Kidney (tissue), 14 donors: ENCODE data around the gene NACAD. TPM values are rescaled to one million over a fixed set of nuclear protein-coding genes. Genes with fewer than 3 reads are reported as not detected.

ENCODE experiments used
- DNase-seq, 5 donors: peaks; one replicate each; pipeline ENCODE4 v3.0.0-alpha.2; 2013 to 2020
- FAIRE-seq: peaks from 2 replicates; lab custom pipeline; 2012; peaks lifted over from hg19 to GRCh38; lab: Jason Lieb, UNC
- H3K27ac ChIP-seq, 2 donors: one replicate each; pipeline ENCODE4 v1.7.0; 2013; ENCODE audit warnings: low read depth in 2 of 2, low read length in 2 of 2, inconsistent platforms in 1 of 2
- H3K27me3 ChIP-seq: one replicate; pipeline ENCODE4 v1.7.1; 2013; ENCODE audit warnings: low read length, inconsistent platforms; ENCODE audit not compliant: control insufficient read depth, insufficient read depth
- H3K36me3 ChIP-seq, 3 donors: one replicate each; pipeline versions ENCODE4 v1.7.0 to v1.7.1; 2013; ENCODE audit warnings: low read length in 3 of 3, control low read depth in 1 of 3, inconsistent platforms in 1 of 3; ENCODE audit not compliant: insufficient read depth in 3 of 3, control insufficient read depth in 2 of 3
- H3K4me1 ChIP-seq, 3 donors: one replicate each; pipeline versions ENCODE4 v1.7.0 to v1.7.1; 2013; ENCODE audit warnings: low read length in 3 of 3, inconsistent platforms in 1 of 3, low read depth in 1 of 3; ENCODE audit not compliant: control insufficient read depth in 2 of 3, insufficient read depth in 2 of 3
- H3K4me3 ChIP-seq, 3 donors: one replicate each; pipeline versions ENCODE4 v1.7.0 to v1.8.1; 2013; ENCODE audit warnings: low read length in 3 of 3, control low read depth in 1 of 3, inconsistent platforms in 1 of 3
- H3K9ac ChIP-seq, 3 donors: one replicate each; pipeline versions ENCODE4 v1.7.0 to v1.7.1; 2013; ENCODE audit warnings: low read length in 3 of 3, control low read depth in 1 of 3, inconsistent platforms in 1 of 3
- H3K9me3 ChIP-seq, 3 donors: one replicate each; pipeline versions ENCODE4 v1.7.0 to v1.7.1; 2013; ENCODE audit warnings: low read length in 3 of 3, control low read depth in 1 of 3, inconsistent platforms in 1 of 3; ENCODE audit not compliant: control insufficient read depth in 2 of 3, insufficient read depth in 1 of 3
- CTCF ChIP-seq: IDR thresholded peaks from 3 replicates; pipeline ENCODE4 v1.5.1; 2012; ENCODE audit warnings: mild to moderate bottlenecking, moderate library complexity, borderline replicate concordance; ENCODE audit not compliant: insufficient read depth; ENCODE audit errors: extremely low read depth
- intact Hi-C: fragments of 100-400 bp; cut with DNase I; formaldehyde crosslinking; loops from one replicate; pipeline ENCODE4 v1.11.1; 2022
- polyA plus RNA-seq: library from polyadenylated mRNA; stranded (reverse); fragments of 350-450 nt; fragmentation: Illumina TruSeq; extraction: RNeasy Lipid Tissue Mini Kit (QIAGEN cat#74804); gene quantifications from one replicate; pipeline ENCODE4 v1.2.3, GENCODE V29; 2014; ENCODE audit warnings: low read depth, low replicate concordance; ENCODE audit not compliant: insufficient read depth
- total RNA-seq: library from RNA; stranded (reverse); fragmentation: NEBNext Ultra II Directional; extraction: Animal tissue kit (Norgen Biotek cat#: 25700); gene quantifications from one replicate; pipeline ENCODE4 v1.2.1, GENCODE V29; 2021
- donor health status: control.
- donor health status: control.
- donor health status: control.
- donor health status: control.
- donor health status: control.
- donor health status: DM: yes; HTN: yes; CAD: no.
- donor health status: Normal renal cell carcinoma (clear cell type).

NACAD gene
- total and polyA plus RNA-seq, 2 donors from 2014 or later = 4.2 to 5.0 TPM

- Histone ChIP-seq H3K4me1 (peaks cover 0 to under 1% (median 0%) of the 10 kb centered on the region in 3 donors), H3K36me3 (peaks cover 12 to 73% (median 69%) of the 10 kb centered on the region in 3 donors), H3K9me3 (no peaks in the 10 kb centered on the region), H3K27ac (no peak overlapping the region), H3K27me3 (no peaks in the 10 kb centered on the region), H3K9ac (no peak overlapping the region), H3K4me3 (no peak overlapping the region)
- no peak for FAIRE-seq
- TF ChIP-seq CTCF = no peak
- DNase-seq = no peak
- intact Hi-C loops = no loop called here
Measured at GRCh38 chr7:45101748-45102147, 13.0 kb upstream of the NACAD start.

- Histone ChIP-seq H3K27me3 (no peaks in the 10 kb centered on the region), H3K4me1 (no peaks in the 10 kb centered on the region), H3K9ac (no peak overlapping the region), H3K27ac (no peak overlapping the region), H3K4me3 (no peak overlapping the region), H3K36me3 (peaks cover 12 to 68% (median 63%) of the 10 kb centered on the region in 3 donors), H3K9me3 (no peaks in the 10 kb centered on the region)
- FAIRE-seq (no peak), DNase-seq (peak in 1 of 5 donors; percentile 18)
- TF ChIP-seq CTCF = no peak
- intact Hi-C loops = no loop called here
Measured at GRCh38 chr7:45100761-45101480, 12.2 kb upstream of the NACAD start.

GRCh38 chr7:45099891-45100760, 11.4 kb upstream of the NACAD start:
- intact Hi-C loops = no loop called here
- DNase-seq (peak in 1 of 5 donors; percentile 25), FAIRE-seq (no peak)
- no peaks in the 10 kb centered on the region for H3K4me1 ChIP-seq
- no peaks in the 10 kb centered on the region for H3K27me3 ChIP-seq
- no peaks in the 10 kb centered on the region for H3K9me3 ChIP-seq
- H3K9ac ChIP-seq = no peak overlapping the region
- no peak overlapping the region for H3K27ac ChIP-seq
- no peak for TF ChIP-seq CTCF
- H3K36me3 ChIP-seq = peaks cover 7 to 60% (median 55%) of the 10 kb centered on the region in 3 donors
- no peak overlapping the region for H3K4me3 ChIP-seq
